Fibroblast of the aortic adventitia (primary cell): Measurements from ENCODE around the gene ROR1. TPM values are rescaled to one million over a fixed set of nuclear protein-coding genes. Genes with fewer than 3 reads are reported as not detected.
"Not testable (repeated sequence)": the region's sequence is repeated elsewhere in the genome, so short reads cannot be mapped to it uniquely, and the experiment has no call there.

Experiments used
- DNase-seq: peaks from one replicate; pipeline ENCODE4 v3.0.0-alpha.2; 2010; ENCODE audit warnings: low read depth
- H3K4me3 ChIP-seq: 2 replicates; pipeline ENCODE4 v1.5.1; 2011; ENCODE audit warnings: low read depth, mild to moderate bottlenecking, control low read depth, low read length, moderate library complexity
- total RNA-seq: library from RNA; depleted of rRNA; stranded (reverse); fragments of >200 nt; gene quantifications from 2 replicates; pipeline ENCODE4 v1.2.3, GENCODE V29; 2012; ENCODE audit warnings: low replicate concordance
- TF ChIP-seq, protein P1 (sequence below): IDR thresholded peaks from 2 replicates; pipeline ENCODE4 v1.5.1; 2011; ENCODE audit warnings: mild to moderate bottlenecking, low read length, control low read depth, inconsistent platforms; ENCODE audit not compliant: insufficient read depth

Gene ROR1
- total RNA-seq, 1 donor = 18.8 TPM

DNA sequence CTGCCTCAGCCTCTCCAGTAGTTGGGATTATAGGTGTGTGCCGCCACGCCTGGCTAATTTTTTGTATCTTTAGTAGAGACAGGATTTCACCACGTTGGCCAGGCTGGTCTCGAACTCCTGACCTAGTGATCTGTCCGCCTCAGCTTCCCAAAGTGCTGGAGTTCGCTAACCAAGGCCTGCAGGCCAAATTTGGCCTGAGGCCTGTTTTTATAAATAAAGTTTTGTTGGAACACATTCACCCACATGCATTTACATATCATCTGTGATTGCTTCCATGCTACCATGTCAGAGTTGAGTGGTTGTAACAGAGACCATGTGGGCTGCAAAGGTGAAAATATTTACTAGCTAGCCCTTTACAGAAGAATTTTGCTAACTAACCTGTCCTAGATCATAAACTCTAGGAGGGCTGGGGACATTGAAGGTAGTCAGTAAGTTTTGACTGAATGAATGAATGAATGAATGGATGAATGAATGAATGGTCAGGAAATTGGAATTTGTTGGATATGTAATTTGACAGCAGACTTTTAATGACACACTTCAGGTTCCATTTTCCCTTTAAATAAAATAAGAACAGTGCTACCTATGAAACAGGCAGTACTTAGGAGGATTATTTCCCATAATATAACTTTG lies 38.4 kb downstream of the ROR1 start:
- DNase-seq = no peak
- TF ChIP-seq, protein P1, sequence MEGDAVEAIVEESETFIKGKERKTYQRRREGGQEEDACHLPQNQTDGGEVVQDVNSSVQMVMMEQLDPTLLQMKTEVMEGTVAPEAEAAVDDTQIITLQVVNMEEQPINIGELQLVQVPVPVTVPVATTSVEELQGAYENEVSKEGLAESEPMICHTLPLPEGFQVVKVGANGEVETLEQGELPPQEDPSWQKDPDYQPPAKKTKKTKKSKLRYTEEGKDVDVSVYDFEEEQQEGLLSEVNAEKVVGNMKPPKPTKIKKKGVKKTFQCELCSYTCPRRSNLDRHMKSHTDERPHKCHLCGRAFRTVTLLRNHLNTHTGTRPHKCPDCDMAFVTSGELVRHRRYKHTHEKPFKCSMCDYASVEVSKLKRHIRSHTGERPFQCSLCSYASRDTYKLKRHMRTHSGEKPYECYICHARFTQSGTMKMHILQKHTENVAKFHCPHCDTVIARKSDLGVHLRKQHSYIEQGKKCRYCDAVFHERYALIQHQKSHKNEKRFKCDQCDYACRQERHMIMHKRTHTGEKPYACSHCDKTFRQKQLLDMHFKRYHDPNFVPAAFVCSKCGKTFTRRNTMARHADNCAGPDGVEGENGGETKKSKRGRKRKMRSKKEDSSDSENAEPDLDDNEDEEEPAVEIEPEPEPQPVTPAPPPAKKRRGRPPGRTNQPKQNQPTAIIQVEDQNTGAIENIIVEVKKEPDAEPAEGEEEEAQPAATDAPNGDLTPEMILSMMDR = no peak
- H3K4me3 ChIP-seq = no peak overlapping the region

GRCh38 chr1:63813829-63814277 lies 40.0 kb downstream of the ROR1 start:
- DNase-seq = peak; percentile 89
- TF ChIP-seq, protein P1 = peak; percentile 0
- peak overlapping the region; percentile 4 for H3K4me3 ChIP-seq

- not testable (repeated sequence) for H3K4me3 ChIP-seq, DNase-seq
Observed at GRCh38 chr1:63816217-63816815, 42.5 kb downstream of the ROR1 start.

DNA sequence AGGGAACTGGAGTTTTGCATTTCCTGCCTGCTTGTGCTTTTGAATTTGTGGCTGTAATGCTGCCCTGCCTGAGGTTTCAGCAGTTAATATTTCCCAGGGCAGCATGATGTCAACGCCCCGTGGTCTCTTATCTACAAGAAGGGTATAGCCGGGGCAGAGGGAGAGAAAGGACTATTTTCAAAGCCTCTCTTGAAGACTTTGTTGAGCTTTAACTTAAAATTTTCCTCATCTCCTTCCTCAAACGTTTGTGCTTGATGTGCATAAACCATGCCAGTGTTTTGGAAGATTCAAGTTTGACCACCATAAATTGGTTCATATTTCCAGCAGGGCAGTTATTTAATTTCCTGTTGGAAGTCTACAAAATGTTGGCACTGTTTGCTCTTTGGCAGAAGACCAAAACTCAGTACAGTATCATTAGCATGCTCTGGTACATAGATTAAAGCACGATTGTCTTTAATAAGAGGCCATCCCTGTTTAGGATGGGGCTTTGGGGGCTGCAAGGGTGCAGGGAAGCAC lies 43.4 kb downstream of the ROR1 start:
- no peak overlapping the region for H3K4me3 ChIP-seq
- TF ChIP-seq, protein P1 = no peak
- peak; percentile 62 for DNase-seq

GRCh38 chr1:63817700-63818099 lies 43.9 kb downstream of the ROR1 start:
- TF ChIP-seq, protein P1 = no peak
- H3K4me3 ChIP-seq = no peak overlapping the region
- DNase-seq = no peak

- no peak overlapping the region for H3K4me3 ChIP-seq
- DNase-seq = no peak
- TF ChIP-seq, protein P1 = no peak
Observed at GRCh38 chr1:63818567-63819325, 44.9 kb downstream of the ROR1 start.

- no peak overlapping the region for H3K4me3 ChIP-seq
- TF ChIP-seq, protein P1 = no peak
- DNase-seq = no peak
Observed at GRCh38 chr1:63819795-63820194, 46.0 kb downstream of the ROR1 start.
